Measurements from ENCODE around the gene HDAC4. TPM values are rescaled to one million over a fixed set of nuclear protein-coding genes. Genes with fewer than 3 reads are reported as not detected.

HDAC4 gene
- polyA plus RNA-seq, 2 of the 4 experiments (the other 2 are of a cell fraction): 8.6 to 10.4 TPM

GRCh38 chr2:239388236-239389151, 12.3 kb downstream of the HDAC4 start:
- DNase-seq (ENCODE audit: low read depth in 1 of 2, low spot score in 1 of 2) (no peak), FAIRE-seq (no peak), ATAC-seq (no peak)
- 95% methylated on average over 11 of the region's 20 CpGs for WGBS (ENCODE audit: missing lambda C conversion rate)
- Histone ChIP-seq H3K27ac (no peak overlapping the region), H3K9me3 (no peaks in the 10 kb centered on the region), H3K4me1 (no peaks in the 10 kb centered on the region), H3K4me3 (no peak overlapping the region), H3K4me2 (no peak overlapping the region)
- TF ChIP-seq RFX5 (IDR thresholded peaks at IDR 0.05) (no peak), MAFK (IDR thresholded peaks at IDR 0.05; ENCODE audit: partially characterized antibody) (peak; percentile 40), FOSB (CRISPR knock-in tag; IDR thresholded peaks at IDR 0.05) (no peak)
- ChIA-PET POLR2A (interaction anchor here (0.8 to 1.4 kb wide), 2 partner anchors 12 to 13 kb away, joined by 3 to 4 read pairs; partner anchors contain the start of gene HDAC4), CTCF (interaction anchor here (0.9 to 1.2 kb wide), 3 partner anchors 10 to 97 kb away, joined by 3 read pairs; no protein-coding TSS in a partner anchor)

GRCh38 chr2:239387811-239388210, 13.0 kb downstream of the HDAC4 start:
- Histone ChIP-seq H3K4me1 (no peaks in the 10 kb centered on the region), H3K4me2 (no peak overlapping the region), H3K9me3 (no peaks in the 10 kb centered on the region), H3K4me3 (no peak overlapping the region), H3K27ac (no peak overlapping the region)
- no peak for FAIRE-seq
- ATAC-seq: no peak
- 94% methylated on average over 17 of the region's 17 CpGs for WGBS (ENCODE audit: missing lambda C conversion rate)
- ChIA-PET CTCF (interaction anchor here (0.9 to 1.6 kb wide), 2 partner anchors 96 to 604 kb away, joined by 3 to 5 read pairs; no protein-coding TSS in a partner anchor), POLR2A (interaction anchor here (1.4 kb wide), 1 partner anchor 13 kb away, joined by 4 read pairs; the partner anchor contains the start of gene HDAC4)
- DNase-seq (ENCODE audit: low read depth in 1 of 2, low spot score in 1 of 2): no peak
- TF ChIP-seq MYC (IDR thresholded peaks at IDR 0.05; ENCODE audit: borderline replicate concordance, low read length) (no peak), MAFK (IDR thresholded peaks at IDR 0.05; ENCODE audit: partially characterized antibody) (no peak), ATOH8 (CRISPR knock-in tag; IDR thresholded peaks at IDR 0.05; ENCODE audit: low read depth) (no peak), HEYL (CRISPR knock-in tag; IDR thresholded peaks at IDR 0.05) (no peak)

GRCh38 chr2:239386872-239387445, 13.9 kb downstream of the HDAC4 start:
- CTCF ChIA-PET: interaction anchor here (0.9 to 1.6 kb wide), 3 partner anchors 8 to 605 kb away, joined by 3 to 5 read pairs (median 3); no protein-coding TSS in a partner anchor
- FAIRE-seq (no peak), ATAC-seq (no peak), DNase-seq (ENCODE audit: low read depth in 1 of 2, low spot score in 1 of 2) (no peak)
- no peak overlapping the region for H3K4me3 ChIP-seq
- TF ChIP-seq KDM1A (IDR thresholded peaks at IDR 0.05; ENCODE audit: low read depth): no peak
- TF ChIP-seq POLR2A (IDR thresholded peaks at IDR 0.05; ENCODE audit: low read length): no peak
- no peak for TF ChIP-seq KDM5A (IDR thresholded peaks at IDR 0.05)
- TF ChIP-seq, protein P1, sequence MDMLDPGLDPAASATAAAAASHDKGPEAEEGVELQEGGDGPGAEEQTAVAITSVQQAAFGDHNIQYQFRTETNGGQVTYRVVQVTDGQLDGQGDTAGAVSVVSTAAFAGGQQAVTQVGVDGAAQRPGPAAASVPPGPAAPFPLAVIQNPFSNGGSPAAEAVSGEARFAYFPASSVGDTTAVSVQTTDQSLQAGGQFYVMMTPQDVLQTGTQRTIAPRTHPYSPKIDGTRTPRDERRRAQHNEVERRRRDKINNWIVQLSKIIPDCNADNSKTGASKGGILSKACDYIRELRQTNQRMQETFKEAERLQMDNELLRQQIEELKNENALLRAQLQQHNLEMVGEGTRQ (IDR thresholded peaks at IDR 0.05): no peak
- TF ChIP-seq CBX2 (IDR thresholded peaks at IDR 0.05; ENCODE audit: borderline replicate concordance, low read depth): no peak
- 94% methylated on average over 20 of the region's 22 CpGs for WGBS (ENCODE audit: missing lambda C conversion rate)
- no peaks in the 10 kb centered on the region for H3K4me1 ChIP-seq
- POLR2A ChIA-PET: interaction anchor here (1.4 kb wide), 1 partner anchor 14 kb away, joined by 4 read pairs; the partner anchor contains the start of gene HDAC4
- no peak overlapping the region for H3K4me2 ChIP-seq
- H3K9me3 ChIP-seq: no peaks in the 10 kb centered on the region
- no peak overlapping the region for H3K27ac ChIP-seq

DNA sequence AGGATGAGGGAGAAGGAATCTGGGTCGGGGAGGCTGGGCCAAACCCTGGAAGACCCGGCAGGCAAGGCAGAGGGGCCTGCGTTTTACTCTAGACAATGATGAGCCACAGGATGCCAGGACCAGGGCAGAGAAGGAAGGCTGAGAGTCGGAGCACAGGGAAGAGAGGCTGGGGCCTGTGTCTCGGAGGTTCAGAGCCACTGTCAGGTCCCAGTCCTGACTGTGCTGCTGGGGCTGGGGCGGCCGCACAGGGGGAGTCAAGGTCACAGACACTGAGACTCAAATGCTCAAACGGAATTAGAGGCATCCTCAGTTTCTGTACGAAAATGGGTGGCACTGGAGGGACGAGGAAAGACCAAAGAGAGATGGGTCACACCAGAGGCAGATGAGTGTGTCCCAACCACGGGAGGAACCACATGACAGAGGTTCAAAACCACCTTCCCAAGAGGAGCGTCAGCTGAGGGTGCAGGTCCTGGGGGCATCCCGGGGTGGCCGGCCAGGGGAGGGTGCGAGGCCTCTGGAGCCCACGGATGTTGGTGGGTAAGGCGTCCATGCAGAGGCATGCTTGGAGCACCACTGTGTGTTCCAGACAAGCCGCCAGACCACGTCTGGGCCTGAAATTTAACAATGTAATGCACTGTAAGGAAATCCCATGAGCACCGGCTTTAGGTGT, 14.7 kb downstream of the HDAC4 start:
- ATAC-seq (no peak), FAIRE-seq (no peak), DNase-seq (ENCODE audit: low read depth in 1 of 2, low spot score in 1 of 2) (no peak)
- Histone ChIP-seq H3K4me2 (no peak overlapping the region), H3K27ac (no peak overlapping the region), H3K9me3 (no peaks in the 10 kb centered on the region), H3K4me1 (no peaks in the 10 kb centered on the region), H3K4me3 (no peak overlapping the region)
- 91% methylated on average over 20 of the region's 20 CpGs for WGBS (ENCODE audit: missing lambda C conversion rate)
- ChIA-PET CTCF (interaction anchor here (1.1 to 1.6 kb wide), 3 partner anchors 9 to 606 kb away, joined by 3 to 5 read pairs (median 3); no protein-coding TSS in a partner anchor), POLR2A (no interaction called here)
- TF ChIP-seq HDAC2 (IDR thresholded peaks at IDR 0.05) (no peak), REST (IDR thresholded peaks at IDR 0.05) (no peak), MYC (IDR thresholded peaks at IDR 0.05; ENCODE audit: borderline replicate concordance, low read length) (no peak), RCOR1 (IDR thresholded peaks at IDR 0.05; ENCODE audit: low read depth, low read length) (no peak), HOXB5 (CRISPR knock-in tag; IDR thresholded peaks at IDR 0.05) (no peak), CHD2 (IDR thresholded peaks at IDR 0.05; ENCODE audit: low read length, partially characterized antibody) (no peak), EP300 (IDR thresholded peaks at IDR 0.05) (no peak), EHF (CRISPR knock-in tag; IDR thresholded peaks at IDR 0.05) (no peak), TP53 (CRISPR knock-in tag; IDR thresholded peaks at IDR 0.05) (no peak), POLR2AphosphoS2 (conservative IDR thresholded peaks at IDR 0.05; ENCODE audit: low read length) (no peak)
- TF ChIP-seq, protein P2, sequence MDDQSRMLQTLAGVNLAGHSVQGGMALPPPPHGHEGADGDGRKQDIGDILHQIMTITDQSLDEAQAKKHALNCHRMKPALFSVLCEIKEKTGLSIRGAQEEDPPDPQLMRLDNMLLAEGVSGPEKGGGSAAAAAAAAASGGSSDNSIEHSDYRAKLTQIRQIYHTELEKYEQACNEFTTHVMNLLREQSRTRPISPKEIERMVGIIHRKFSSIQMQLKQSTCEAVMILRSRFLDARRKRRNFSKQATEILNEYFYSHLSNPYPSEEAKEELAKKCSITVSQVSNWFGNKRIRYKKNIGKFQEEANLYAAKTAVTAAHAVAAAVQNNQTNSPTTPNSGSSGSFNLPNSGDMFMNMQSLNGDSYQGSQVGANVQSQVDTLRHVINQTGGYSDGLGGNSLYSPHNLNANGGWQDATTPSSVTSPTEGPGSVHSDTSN (IDR thresholded peaks at IDR 0.05): no peak

Data from A549 (cell line).